H9 (cell line): ENCODE measurements around the gene CDYL. TPM values are rescaled to one million over a fixed set of nuclear protein-coding genes. Genes with fewer than 3 reads are reported as not detected.

ENCODE experiments used
- DNase-seq: peaks from one replicate; pipeline ENCODE4 v3.0.0-alpha.2; 2017
- H2AFZ ChIP-seq: one replicate; pipeline ENCODE4 v1.6.1; 2013; ENCODE audit warnings: mild to moderate bottlenecking, low read length, control low read depth, moderate library complexity
- H2AK5ac ChIP-seq: 2 replicates; pipeline ENCODE4 v1.6.1; 2013; ENCODE audit warnings: low read length, control low read depth, mixed read lengths; ENCODE audit not compliant: insufficient read length
- H2BK120ac ChIP-seq: one replicate; pipeline ENCODE4 v1.6.1; 2013; ENCODE audit warnings: low read depth, mild to moderate bottlenecking, low read length, control low read depth, inconsistent platforms; ENCODE audit not compliant: poor library complexity, severe bottlenecking
- H2BK12ac ChIP-seq: 2 replicates; pipeline ENCODE4 v1.6.1; 2013; ENCODE audit warnings: low read length, control low read depth, mixed read lengths, low read depth; ENCODE audit not compliant: insufficient read length
- H2BK15ac ChIP-seq: 2 replicates; pipeline ENCODE4 v1.6.1; 2013; ENCODE audit warnings: low read depth, low read length, control low read depth
- H2BK20ac ChIP-seq: one replicate; pipeline ENCODE4 v1.6.1; 2013; ENCODE audit warnings: low read depth, mild to moderate bottlenecking, low read length, control low read depth, inconsistent platforms; ENCODE audit not compliant: poor library complexity, severe bottlenecking
- H2BK5ac ChIP-seq: 2 replicates; pipeline ENCODE4 v1.6.1; 2013; ENCODE audit warnings: low read length, control low read depth, mixed read lengths; ENCODE audit not compliant: insufficient read length
- H3K14ac ChIP-seq: 2 replicates; pipeline ENCODE4 v1.6.1; 2013; ENCODE audit warnings: low read length, control low read depth; ENCODE audit not compliant: insufficient read depth
- H3K18ac ChIP-seq: 2 replicates; pipeline ENCODE4 v1.6.1; 2013; ENCODE audit warnings: low read depth, mild to moderate bottlenecking, mixed read lengths, low read length, control low read depth; ENCODE audit not compliant: insufficient read length
- H3K23ac ChIP-seq: 2 replicates; pipeline ENCODE4 v1.6.1; 2013; ENCODE audit warnings: low read length, control low read depth, mixed read lengths, low read depth; ENCODE audit not compliant: insufficient read length
- H3K23me2 ChIP-seq: 2 replicates; pipeline ENCODE4 v1.6.1; 2013; ENCODE audit warnings: low read depth, mild to moderate bottlenecking, mixed read lengths, low read length, control low read depth; ENCODE audit not compliant: insufficient read length, poor library complexity, severe bottlenecking
- H3K27ac ChIP-seq: 2 replicates; pipeline ENCODE4 v1.5.1; 2013; ENCODE audit warnings: low read length, control low read depth, mixed read lengths, low read depth; ENCODE audit not compliant: insufficient read length
- H3K27me3 ChIP-seq: 2 replicates; pipeline ENCODE4 v1.6.1; 2013; ENCODE audit warnings: low read length, control low read depth, inconsistent platforms; ENCODE audit not compliant: insufficient read depth
- H3K4ac ChIP-seq: 2 replicates; pipeline ENCODE4 v1.6.1; 2013; ENCODE audit warnings: low read depth, mild to moderate bottlenecking, control low read depth, inconsistent platforms, low read length, moderate library complexity
- H3K4me1 ChIP-seq: 2 replicates; pipeline ENCODE4 v1.6.1; 2013; ENCODE audit warnings: low read length, control low read depth, inconsistent platforms; ENCODE audit not compliant: insufficient read depth
- H3K4me2 ChIP-seq: 2 replicates; pipeline ENCODE4 v1.6.1; 2013; ENCODE audit warnings: low read length, control low read depth, mixed read lengths; ENCODE audit not compliant: insufficient read length, insufficient read depth
- H3K56ac ChIP-seq: 2 replicates; pipeline ENCODE4 v1.6.1; 2013; ENCODE audit warnings: low read depth, mild to moderate bottlenecking, mixed read lengths, low read length, control low read depth; ENCODE audit not compliant: insufficient read length
- H3K79me1 ChIP-seq: 2 replicates; pipeline ENCODE4 v1.6.1; 2013; ENCODE audit warnings: low read depth, mild to moderate bottlenecking, moderate library complexity, low read length, control low read depth, inconsistent platforms; ENCODE audit not compliant: insufficient read depth, poor library complexity, severe bottlenecking
- H3K79me2 ChIP-seq: 2 replicates; pipeline ENCODE4 v1.6.1; 2013; ENCODE audit warnings: low read length, control low read depth, inconsistent platforms; ENCODE audit not compliant: insufficient read depth
- H3K9ac ChIP-seq: 2 replicates; pipeline ENCODE4 v1.6.1; 2013; ENCODE audit warnings: low read length, control low read depth, mixed read lengths; ENCODE audit not compliant: insufficient read length; ENCODE audit errors: extremely low read depth
- H3K9me3 ChIP-seq: one replicate; pipeline ENCODE4 v1.6.1; 2013; ENCODE audit warnings: low read depth, low read length, inconsistent platforms; ENCODE audit not compliant: control insufficient read depth
- H3T11ph ChIP-seq: one replicate; pipeline ENCODE4 v1.6.1; 2013; ENCODE audit warnings: mild to moderate bottlenecking, low read length, control low read depth, inconsistent platforms
- H4K20me1 ChIP-seq: one replicate; pipeline ENCODE4 v1.6.1; 2013; ENCODE audit not compliant: control insufficient read depth, insufficient read length, insufficient read depth
- H4K5ac ChIP-seq: 2 replicates; pipeline ENCODE4 v1.6.1; 2013; ENCODE audit warnings: low read depth, mild to moderate bottlenecking, mixed read lengths, low read length, control low read depth; ENCODE audit not compliant: insufficient read length
- H4K8ac ChIP-seq: replicated peaks from 2 replicates; pipeline ENCODE4 v1.6.1; 2013; ENCODE audit warnings: low read length, control low read depth, mixed read lengths, low read depth; ENCODE audit not compliant: insufficient read length
- H4K91ac ChIP-seq: 2 replicates; pipeline ENCODE4 v1.6.1; 2013; ENCODE audit warnings: low read depth, mild to moderate bottlenecking, moderate library complexity, mixed read lengths, low read length, control low read depth; ENCODE audit not compliant: insufficient read length
- H3K27ac Mint-ChIP-seq, 3 experiments: 2 replicates in 2 of 3; 3 replicates in 1 of 3; pipeline ENCODE4 v1.8.0; 2020 to 2021; ENCODE audit warnings: mixed read lengths in 3 of 3, mild to moderate bottlenecking in 1 of 3, moderate library complexity in 1 of 3
- H3K27me3 Mint-ChIP-seq: 2 replicates; pipeline ENCODE4 v1.8.0; 2021; ENCODE audit warnings: low read depth, mild to moderate bottlenecking, moderate library complexity, mixed read lengths
- H3K36me3 Mint-ChIP-seq, 3 experiments: 2 replicates in 2 of 3; 3 replicates in 1 of 3; pipeline ENCODE4 v1.8.0; 2020 to 2021; ENCODE audit warnings: low read depth in 3 of 3, mixed read lengths in 3 of 3; ENCODE audit not compliant: insufficient read depth in 1 of 3
- H3K4me1 Mint-ChIP-seq, 2 experiments: 2 replicates each; pipeline ENCODE4 v1.8.0; 2020; ENCODE audit warnings: mixed read lengths in 2 of 2
- H3K4me3 Mint-ChIP-seq, 2 experiments: 2 replicates in 1 of 2; 3 replicates in 1 of 2; pipeline ENCODE4 v1.8.0; 2020 to 2021; ENCODE audit warnings: mild to moderate bottlenecking in 2 of 2, mixed read lengths in 2 of 2, moderate library complexity in 1 of 2
- H3K9me3 Mint-ChIP-seq, 2 experiments: 2 replicates in 1 of 2; 3 replicates in 1 of 2; pipeline ENCODE4 v1.8.0; 2020; ENCODE audit warnings: mild to moderate bottlenecking in 2 of 2, mixed read lengths in 2 of 2, moderate library complexity in 1 of 2
- CTCF ChIP-seq: fragments of 200-600 bp; sonication (generic); conservative IDR thresholded peaks from 3 replicates; pipeline ENCODE4 v1.8.0; 2021; ENCODE audit warnings: antibody characterized with exemption, mild to moderate bottlenecking
- WGBS: extraction: QIAGEN DNeasy Blood & Tissue Kit; methylation state at CpG from one replicate; pipeline ENCODE4 v1.1.7; 2013; ENCODE audit warnings: missing lambda C conversion rate, low lambda C conversion rate, mixed read lengths; ENCODE audit not compliant: insufficient read length; ENCODE audit errors: extremely low coverage; 5-methylcytosine and 5-hydroxymethylcytosine counted together
- total RNA-seq: library from RNA; stranded (reverse); gene quantifications from 2 replicates; pipeline ENCODE4 v1.2.1, GENCODE V29; 2021

CDYL gene
- total RNA-seq, 1 experiment from 2014 or later, result 95.0 TPM

DNA sequence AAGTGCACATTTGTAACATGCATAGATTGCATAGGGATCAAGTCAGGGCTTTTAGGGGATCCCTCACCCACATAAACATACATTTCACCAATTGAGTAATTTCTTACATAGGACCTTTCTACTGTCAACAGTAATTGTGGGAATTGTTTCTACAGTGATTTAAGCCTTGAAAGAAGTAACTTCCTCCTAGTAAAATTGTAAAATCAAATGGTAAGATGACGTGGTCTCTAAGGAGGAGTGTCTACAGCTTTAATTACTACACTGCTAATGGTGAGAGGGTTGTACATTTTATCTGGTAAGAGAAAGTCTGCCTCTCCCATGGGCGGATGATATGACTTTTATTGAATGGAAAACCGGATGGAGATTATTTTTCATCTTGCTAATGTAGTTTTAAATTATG lies 129.6 kb downstream of the CDYL start:
- Histone ChIP-seq H4K8ac (no peak overlapping the region), H3T11ph (no peak overlapping the region), H3K18ac (no peak overlapping the region), H3K79me1 (peaks cover 18% of the 10 kb centered on the region), H2BK15ac (no peak overlapping the region), H3K9ac (no peak overlapping the region), H3K27ac (no peak overlapping the region), H3K4me1 (peaks cover 10% of the 10 kb centered on the region; the same call in 1 of the 2 replicates), H3K27me3 (no peaks in the 10 kb centered on the region), H4K20me1 (no peaks in the 10 kb centered on the region), H3K23me2 (no peaks in the 10 kb centered on the region), H3K14ac (no peak overlapping the region), H2AK5ac (no peak overlapping the region), H2BK20ac (no peak overlapping the region), H2BK5ac (no peak overlapping the region), H3K4ac (no peak overlapping the region), H3K79me2 (peaks cover 25% of the 10 kb centered on the region; the same call in 1 of the 2 replicates), H3K9me3 (no peaks in the 10 kb centered on the region), H4K91ac (no peak overlapping the region), H2BK12ac (no peak overlapping the region), H3K4me2 (no peak overlapping the region), H3K23ac (no peak overlapping the region), H4K5ac (no peak overlapping the region), H3K56ac (no peak overlapping the region), H2AFZ (no peak overlapping the region), H2BK120ac (no peak overlapping the region)
- Mint-ChIP-seq H3K9me3 (no peaks in the 10 kb centered on the region), H3K36me3 (peaks cover 23 to 36% (median 36%) of the 10 kb centered on the region in 3 experiments; a peak in 6 of 7 replicates), H3K4me1 (peaks cover 44 to 46% of the 10 kb centered on the region in 2 experiments), H3K27ac (no peak overlapping the region), H3K27me3 (no peaks in the 10 kb centered on the region; the same call in 1 of the 2 replicates), H3K4me3 (no peak overlapping the region)
- TF ChIP-seq CTCF, result no peak
- no peak for DNase-seq
- no CpG with 5 or more reads among the region's 3 CpGs for WGBS
